Hematopoietic multipotent progenitor cell treated with erythropoietin and hydrocortisone succinate and interleukin-3 and kit ligand, for 17 days (in vitro differentiated cells): ENCODE data around the gene CALCA.
"Not testable (repeated sequence)": the region's sequence is repeated elsewhere in the genome, so short reads cannot be mapped to it uniquely, and the experiment has no call there.

Experiments used
- DNase-seq: peaks from one replicate; pipeline ENCODE4 v3.0.0-alpha.2; 2015; ENCODE audit warnings: low spot score

CALCA gene, protein sequence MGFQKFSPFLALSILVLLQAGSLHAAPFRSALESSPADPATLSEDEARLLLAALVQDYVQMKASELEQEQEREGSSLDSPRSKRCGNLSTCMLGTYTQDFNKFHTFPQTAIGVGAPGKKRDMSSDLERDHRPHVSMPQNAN

DNA sequence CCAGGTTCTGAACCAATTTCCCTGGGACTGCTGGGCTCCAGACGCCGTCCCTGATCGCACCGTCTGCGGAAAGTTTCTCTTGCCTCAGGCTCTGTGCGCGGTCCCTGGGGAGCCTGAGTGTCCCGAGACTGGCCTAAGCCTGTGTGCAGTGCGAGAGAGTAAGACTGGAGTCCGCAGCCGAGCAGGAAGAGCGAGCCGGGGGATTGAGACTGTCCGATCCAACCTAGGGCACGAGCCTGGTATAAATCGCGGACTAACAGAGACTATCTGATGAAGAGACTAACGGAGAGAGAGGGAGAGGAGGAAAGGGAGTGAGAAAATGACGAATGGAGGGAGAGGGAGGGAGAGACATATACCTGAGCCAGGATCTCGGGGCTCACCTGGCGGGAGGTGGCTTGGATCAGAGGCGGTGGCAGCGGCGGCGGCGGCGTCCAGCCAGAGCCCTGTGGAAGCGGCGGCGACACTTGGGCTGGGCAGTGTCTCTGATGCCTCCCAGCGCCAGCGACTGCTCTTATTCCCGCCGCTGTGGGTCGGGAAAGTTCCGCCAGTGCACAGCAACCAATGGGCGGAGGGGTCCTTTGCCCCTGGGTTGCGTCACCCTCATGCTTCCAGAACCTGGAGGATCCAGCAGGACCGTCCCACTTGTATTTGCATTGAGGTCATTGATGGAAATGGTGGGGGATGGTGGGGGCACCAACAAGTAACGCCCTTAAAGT is at the start of gene CALCA:
Gene CALCA, minus strand, starts transcription at position 487 of the 716 bp plus-strand sequence. CDS start 1,159 bp downstream, outside the sequence.
- DNase-seq, result no peak

DNA sequence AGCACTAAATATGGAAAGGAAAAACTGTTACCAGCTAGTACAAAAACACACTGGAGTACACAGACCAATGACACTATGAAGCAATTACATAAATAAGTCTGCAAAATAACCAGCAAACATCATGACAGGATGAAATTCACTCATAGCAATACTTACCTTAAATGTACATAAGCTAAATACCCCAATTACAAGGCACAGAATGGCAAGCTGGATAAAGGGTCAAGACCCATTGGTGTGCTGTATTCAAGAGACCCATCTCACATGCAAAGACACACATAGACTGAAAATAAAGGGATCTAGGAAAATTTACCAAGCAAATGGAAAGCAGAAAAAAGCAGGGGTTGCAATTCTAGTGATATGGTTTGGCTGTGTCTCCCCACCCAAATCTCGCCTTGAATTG is 44.0 kb upstream of the CALCA start:
- no peak for DNase-seq

DNA sequence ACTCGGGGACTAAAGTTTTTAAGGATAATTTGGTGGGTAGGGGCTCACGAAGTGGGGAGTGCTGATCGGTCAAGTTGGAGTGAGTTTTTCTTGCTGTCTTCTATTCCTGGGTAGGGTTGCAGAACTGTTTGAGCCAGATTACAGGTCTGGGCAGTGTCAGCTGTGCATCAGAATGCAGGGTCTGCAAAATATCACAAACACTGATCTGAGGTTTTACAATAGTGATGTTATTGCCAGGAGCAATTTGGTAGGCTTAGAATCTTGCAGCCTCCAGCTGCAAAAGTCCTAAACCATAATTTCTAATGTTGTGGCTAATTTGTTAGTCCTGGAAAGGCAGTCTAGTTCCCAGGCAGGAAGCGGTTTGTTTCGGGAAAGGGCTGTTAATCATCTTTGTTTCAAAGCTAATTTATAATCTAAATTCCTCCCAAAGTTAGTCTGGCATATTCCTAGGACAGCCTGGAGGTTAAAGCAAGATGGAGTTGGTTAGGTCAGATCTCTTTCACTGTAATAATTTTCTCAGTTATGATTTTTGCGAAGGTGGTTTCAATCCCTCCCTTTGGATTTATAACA is 39.7 kb upstream of the CALCA start:
- DNase-seq, result no peak

DNA sequence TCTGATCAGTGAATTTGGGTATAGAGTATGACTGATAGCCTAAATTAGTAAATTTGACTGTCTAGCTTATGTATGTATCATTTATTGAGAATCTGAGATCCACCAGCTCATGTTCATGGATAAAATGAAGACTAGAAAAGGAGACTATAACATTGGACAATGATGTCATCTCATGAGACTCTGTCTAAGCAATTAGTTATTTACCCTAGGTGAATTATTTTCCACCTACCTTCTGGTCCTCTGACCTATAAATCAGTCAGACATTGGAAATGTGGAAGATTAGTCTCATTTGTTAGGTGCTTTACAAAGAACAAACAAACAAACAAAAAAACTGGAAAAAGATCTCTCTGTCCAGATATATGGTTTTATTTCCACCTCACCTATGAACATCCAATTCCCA is 38.7 kb upstream of the CALCA start:
- DNase-seq, result no peak

DNA sequence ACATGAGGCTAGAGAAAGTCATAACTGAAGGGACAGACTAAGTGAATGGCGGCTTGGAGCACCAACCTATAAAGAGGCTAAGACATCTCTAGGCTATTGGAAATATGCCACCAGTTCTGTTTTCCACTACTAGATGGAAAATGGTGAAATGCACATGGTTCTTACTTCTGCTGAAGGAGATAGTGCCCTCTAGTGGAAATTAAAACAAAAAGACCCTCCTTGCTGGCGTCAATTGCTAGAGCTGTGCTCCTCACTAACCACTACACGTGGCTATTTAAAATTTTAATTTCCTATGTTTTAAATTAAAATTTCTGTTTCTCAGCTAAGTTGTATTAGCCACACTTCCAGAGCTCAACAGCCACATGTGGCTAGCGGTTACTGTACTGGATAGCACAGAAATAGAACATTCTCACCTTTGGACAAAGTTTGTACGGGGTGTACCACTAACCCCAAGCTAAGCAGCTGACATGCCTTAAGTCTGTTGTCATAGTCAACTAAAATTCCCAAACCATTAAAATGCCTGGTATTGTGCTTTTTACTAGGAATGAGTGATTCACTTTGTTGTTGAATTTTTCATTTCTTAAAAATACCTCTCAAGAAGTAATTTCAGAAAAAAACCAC is 34.1 kb upstream of the CALCA start:
- DNase-seq, result peak; percentile 5

DNA sequence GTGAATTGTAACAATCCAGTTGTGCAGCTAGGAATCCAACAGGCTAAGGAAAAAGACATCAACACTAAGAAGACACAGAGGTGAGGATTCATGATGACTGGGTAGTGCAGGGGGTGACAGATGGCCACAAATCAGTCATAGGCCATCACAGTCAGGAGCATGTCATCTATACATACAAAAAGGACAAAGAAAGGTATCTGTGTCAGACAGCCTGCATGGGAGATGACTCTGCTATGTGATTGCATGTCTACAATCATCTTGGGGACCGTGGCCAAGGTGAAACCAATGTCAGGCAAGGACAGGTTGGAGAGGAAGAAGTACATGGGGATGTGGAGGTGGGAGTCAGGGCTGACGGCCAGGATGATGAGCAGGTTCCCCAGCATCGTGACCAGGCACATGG is 16.0 kb upstream of the CALCA start:
- not testable (repeated sequence) for DNase-seq

DNA sequence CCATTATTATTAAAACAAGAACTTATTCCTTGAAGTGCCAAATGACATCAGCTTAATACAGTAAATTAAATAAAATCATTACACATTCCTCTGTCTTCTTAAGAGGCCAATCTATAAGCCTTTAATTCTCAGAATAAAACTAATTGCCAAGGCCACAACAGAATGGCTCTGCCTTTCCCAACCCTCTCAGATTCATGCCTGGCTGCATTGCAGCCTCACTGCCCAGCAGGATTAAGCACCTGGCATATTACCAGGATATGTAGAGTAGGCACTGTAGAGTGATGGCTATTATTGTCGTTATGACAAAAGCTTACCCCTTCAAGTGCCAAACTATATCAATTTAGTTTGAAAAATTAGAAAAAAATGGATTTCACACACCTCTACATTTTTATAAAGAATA is 9.4 kb upstream of the CALCA start:
- DNase-seq, result no peak

DNA sequence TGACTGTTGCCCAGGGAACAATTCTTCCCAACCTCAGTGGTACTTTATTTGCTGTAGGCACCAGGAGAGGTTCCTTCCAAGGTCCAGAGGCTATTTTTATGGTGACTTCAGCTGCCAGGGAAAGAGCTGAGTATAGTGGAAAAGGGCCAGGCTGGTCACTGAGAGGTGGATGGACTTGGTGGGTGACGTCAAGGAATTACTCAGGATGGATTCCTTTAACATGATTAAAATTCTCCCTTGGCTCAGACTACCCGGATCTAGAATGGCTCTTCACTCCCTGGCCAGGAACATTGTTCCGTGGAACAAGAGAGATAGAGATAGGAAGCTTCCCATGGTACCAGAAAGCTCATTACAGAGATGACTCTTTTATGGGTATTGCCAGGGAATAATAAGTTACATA is 8.7 kb upstream of the CALCA start:
- no peak for DNase-seq

DNA sequence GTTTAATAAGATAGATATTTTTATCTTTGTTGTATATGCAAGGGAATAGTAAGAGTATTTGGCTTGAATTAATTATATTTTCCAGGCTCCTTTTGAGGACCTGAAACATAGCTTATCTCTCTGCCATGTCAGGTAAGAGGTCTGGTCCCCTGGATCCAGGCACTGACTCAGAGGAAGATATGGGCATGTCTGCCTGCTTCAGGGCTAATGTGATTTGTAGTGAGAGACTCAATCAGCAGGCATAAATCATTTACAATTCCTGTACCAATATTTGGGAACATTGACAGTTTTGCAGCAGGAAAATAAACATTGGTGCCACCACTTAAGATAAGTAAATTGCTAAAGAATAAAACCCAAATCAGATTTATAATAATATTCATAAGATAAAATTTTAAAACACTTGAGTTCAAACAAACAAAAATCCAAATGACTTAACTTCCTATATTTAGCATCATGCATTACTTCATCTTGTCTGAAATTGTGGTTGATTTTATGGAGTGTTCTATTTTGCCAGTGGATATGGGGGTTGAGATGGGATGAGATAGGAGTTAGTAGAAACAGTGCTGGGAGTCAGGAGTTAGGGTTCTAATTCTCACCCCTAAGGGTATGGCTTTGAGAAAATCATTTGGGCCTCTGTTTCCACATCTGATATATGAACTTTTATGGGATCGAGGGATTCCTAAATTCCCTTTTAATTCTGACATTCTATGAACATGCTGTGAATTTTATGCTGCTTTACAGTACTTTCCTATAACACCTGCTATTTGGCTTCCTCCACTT is 5.1 kb upstream of the CALCA start:
- no peak for DNase-seq

DNA sequence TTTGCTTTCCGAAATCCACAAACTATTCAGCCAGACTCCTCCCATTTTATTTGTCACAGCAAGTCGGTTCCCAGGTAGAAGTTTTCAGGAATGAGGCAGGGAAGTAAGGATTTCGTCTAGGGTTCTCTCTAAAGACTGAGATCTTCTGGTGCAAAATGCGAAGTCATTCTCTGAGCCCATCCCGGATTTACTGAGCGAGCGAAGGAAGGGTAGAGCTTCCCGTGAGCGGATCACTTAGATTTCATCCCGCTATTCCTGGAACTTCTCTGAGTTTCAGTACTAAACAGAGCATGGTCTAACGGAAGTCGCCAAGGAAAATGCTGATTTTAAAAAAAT is 3.1 kb upstream of the CALCA start:
- no peak for DNase-seq

DNA sequence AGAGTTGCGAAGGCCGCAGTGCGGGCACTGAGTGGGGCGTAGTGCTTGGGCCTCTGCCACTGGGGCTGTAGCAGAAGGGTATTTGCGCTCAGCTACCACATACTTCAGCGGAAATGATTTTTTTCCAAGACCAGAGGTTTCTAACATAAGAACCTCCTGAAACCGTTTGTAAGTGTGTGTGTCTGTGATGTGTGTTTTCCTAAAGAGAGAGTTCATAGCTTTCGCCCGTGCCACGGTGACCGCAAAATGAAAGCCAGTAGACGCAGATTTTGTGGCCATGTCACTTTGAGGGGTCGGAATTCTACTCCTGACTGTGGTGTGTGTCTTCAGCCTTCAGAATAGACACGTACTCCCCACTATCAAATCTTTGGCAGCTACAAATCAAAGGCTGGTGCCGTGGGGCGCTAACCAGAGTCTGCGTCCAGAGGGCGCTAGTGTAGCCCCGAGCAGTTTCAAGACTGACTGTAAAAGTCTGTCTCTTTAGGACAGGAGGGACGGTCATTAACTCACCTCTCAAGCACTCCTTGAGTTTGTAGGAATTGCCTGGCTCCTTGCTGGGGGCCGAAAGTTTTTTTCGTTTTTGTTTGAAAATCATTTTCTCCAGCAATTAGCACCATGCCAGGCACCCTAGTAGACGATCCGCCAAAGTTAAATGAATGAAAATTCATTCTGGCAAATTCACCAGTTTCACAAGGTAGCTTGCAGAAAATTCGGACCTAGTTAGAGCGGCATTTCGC is 2.5 kb upstream of the CALCA start:
- DNase-seq, result no peak

DNA sequence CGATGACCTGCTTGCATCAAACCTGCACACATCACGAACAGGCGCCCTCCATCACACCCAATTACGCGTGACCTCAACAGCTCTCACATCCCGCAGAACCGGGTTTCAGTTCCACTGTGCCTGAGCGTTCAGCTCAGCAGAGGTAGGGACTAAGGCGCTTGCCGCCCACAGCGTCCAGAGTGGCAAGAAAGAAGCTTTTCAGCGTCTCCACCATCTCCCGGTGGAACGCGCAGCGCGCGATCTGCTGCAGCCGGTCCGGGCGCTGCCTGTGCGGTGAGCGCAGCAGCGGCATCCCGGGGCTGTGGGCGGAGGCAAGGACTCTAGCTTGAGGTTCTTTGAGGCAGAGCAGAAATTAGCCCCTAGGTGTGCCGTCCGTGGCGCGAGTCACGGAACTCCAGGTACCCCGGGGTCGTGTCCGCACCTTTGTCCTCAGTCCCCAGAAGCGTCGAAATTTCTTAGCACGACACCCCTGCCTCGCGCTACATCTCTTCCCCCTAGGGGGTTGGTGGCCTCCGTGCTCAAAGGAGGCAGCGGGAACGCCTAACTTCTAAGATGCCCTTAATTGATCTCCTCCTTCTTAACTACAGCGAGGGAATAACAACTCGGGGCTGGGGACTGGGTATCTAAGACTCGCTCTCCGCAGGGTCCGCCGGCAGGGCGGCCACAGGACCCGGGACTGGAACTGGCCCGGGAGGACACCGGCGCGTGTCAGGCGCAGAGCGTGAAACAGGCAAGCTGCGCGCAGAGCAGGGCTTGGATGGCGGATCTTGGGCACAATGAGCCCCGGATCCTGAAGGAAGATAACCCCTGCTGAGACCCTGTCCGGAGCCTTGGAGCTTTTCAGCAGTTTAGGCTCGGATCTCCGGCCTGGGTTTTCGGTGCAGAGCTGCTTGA is 1.7 kb upstream of the CALCA start:
- no peak for DNase-seq

DNA sequence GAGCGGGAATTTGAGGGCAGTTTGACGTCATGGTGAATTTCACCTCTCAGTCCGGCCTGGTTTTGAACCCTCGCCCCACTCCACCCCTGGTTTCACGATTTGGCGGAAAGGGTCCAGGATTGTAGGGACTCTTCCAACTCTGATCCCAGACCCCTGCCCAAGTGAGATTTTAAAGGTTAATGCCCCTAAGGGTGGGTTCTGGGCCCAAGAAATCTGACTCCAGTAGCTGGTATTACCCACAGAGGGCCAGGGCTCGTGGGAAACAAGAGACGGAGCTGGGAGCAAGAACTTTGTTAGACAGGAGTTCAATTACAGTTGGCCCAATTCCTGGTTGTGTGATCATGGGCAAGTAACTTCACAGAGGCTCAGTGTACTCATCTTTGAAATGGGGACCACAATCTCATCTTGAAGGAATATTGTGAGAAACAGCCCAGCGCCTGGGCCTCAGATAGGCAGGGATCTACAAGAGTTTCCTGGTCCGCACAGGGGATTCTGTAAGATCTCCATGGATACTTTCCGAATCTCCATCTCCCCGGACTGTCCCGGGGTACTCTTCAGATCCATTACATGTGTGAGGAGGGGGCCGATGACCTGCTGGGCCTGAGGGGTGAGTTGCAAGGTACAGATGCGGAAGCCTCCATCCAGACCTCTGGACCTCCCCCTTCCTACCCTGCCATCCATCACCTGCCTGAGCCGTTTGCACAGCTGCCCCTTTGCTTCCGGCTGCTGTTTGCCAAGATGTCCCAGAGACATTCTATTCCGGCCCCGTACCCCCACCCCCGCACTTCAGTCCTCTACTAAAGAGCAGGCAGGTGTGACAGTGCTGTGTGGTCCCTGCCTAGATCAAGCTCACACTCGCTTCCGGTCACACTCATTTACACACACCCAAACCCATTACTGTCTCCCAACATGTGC is 687 bp upstream of the CALCA start:
- no peak for DNase-seq

DNA sequence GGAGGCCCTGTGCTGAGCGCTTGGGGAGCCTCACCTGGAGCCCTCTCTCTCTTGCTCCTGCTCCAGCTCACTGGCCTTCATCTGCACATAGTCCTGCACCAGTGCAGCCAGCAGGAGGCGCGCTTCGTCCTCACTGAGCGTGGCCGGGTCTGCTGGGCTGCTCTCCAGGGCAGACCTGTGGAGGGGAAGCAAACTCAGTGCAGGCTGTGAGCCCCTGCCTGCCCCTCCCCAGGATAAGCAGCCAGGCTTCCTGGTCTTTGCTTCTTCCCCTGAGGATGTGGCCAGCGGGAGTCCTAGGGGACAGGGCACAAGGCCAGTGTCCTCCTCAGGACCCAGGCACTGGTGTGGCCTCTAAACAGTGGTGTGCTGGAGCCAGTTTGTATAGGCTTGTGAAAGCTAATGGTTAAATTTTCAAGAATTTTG is 2.2 kb downstream of the CALCA start:
- no peak for DNase-seq

DNA sequence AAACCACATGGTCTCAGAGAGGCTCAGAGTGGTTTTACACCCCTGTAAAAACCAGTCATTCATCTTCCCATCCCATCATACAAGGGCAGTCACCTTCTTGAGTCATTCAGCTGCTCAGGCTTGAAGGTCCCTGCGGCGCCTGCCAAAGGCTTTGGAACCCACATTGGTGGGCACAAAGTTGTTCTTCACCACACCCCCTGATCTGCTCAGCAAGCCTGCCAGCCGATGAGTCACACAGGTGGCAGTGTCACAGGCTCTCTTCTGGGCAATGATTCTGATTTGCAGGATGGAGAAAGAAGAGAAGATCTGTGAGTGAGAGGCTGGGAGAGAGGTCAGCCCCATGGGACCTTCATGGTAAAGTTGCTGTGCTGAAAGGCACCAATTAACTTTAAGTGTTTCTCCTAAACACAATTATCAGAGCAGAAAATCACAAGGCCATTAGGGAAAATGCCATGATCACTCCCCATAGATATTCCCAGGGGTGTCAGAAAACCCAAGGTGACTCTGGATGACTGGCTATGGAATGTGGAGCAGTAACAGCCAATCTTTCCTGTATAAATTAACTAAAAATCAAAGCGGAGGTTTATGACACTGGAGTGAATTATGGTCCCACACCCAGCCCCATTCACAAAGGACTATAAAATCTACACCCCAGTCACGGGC is 4.4 kb downstream of the CALCA start:
- DNase-seq, result no peak

DNA sequence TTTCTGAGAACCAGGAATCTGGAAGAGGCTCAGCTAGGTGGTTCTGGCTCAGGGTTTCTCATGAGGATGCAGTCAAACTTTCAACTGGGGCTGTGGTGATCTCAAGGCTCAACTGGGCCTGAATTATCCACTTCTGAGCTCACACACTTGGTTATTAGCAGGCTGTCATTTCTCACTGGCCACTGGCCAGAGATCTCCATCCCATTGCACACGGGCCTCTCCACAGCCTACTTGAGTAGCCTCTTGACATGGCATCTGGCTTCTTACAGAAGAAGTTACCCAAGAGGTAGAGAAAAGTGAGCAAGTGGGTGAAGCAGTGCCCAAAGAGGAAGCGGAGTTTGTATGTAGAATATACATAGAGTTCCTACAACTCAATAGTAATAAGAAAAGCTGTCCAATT is 16.0 kb downstream of the CALCA start:
- DNase-seq, result no peak

DNA sequence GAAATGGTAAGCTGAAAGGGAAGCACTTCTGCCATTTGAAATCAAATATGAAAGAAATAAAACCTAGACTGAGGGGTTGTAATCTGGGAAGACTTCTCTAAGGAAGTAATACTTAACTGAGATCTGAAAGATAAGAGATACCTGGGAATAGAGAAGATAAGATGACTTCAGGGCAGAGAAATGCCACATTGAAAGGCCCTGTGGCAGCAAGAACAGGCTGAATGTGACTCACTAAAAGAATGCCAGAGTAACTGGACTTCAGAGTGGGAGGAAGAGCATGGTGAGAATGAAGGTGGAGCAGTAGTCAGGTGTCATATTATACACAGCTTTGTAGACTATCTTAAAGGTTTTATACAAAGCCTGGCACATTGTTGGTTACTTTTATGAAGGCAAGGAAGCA is 17.6 kb downstream of the CALCA start:
- DNase-seq, result no peak

DNA sequence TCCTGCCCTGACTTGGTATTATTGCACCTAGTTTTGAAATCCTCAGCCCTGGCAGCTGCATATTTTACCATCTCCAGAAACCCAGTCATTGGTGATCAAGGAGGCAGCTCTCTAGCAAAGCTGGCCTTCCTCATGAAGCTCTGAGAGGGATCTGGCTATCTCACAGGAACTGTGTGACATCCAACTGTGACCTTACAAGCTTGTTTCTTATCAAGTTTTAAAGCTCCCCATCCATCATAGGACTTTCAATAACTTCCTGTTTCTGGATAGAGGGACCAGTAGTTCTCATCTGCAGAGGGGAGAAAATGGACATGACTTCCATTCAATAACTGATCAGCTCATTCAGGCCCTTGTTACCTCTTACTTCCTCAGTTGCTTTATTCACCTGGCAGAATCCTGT is 18.2 kb downstream of the CALCA start:
- no peak for DNase-seq

DNA sequence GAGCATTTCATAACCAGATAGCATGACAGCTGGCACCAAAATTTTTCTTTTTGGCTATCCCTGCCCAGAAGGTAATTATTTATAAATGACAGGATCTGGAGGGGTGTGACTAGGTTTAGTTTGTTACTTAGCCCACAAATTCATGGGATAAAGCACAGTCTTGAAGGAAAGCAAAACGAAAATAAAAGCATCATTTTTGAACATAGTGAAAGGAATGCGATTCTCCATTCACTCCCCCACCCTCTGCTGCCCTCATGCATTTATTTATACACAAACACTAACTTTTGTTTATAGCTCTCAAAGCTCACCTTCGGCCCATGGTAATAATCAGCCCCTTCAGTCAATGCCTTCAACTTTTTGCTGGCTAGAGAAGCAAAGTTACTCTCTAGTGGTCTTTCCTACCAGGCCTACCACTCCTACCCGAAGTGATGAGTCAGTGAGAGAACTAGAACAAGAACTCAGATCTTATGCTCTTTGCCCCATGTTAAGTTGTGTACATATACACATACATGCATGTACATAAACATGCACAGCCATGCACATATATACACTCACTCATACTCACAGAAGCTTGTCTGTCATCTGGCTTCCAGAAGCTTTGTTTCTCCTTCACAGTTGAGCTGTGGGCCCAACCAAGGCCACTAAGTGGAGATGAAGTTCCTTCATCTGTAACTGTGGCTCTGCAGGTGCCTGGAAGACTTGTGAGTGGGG is 22.6 kb downstream of the CALCA start:
- no peak for DNase-seq
